ENCODE data around the gene NR4A2. TPM values are rescaled to one million over a fixed set of nuclear protein-coding genes. Genes with fewer than 3 reads are reported as not detected.

The NR4A2 gene
- total and polyA plus RNA-seq, 12 donors: 1.1 to 31.2 (median 5.3) TPM

DNA sequence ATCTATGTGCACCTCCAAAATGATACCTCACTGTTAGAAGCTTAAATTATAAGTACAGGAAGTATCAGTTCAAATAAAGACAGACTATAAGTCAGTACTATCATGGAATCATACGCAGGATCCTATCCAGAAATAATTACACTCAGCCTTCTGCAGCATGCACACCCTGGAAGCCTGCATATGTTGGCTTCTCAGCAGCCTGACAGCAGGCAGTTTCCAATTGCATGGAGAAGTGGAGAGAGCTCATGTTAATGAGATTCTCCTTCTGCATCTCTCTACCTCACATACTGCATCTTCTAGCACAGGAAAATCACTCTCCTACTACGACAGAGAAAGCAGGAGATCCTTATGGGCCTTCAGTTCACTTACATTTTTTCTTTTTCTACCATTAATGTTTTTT, 20.5 kb downstream of the NR4A2 start:
- ATAC-seq (no peak), DNase-seq (no peak)
- H3K27me3 ChIP-seq: peaks cover 0 to 47% (median 0%) of the 10 kb centered on the region in 7 donors
- H3K27ac ChIP-seq: no peak overlapping the region
- TF ChIP-seq, protein P1, sequence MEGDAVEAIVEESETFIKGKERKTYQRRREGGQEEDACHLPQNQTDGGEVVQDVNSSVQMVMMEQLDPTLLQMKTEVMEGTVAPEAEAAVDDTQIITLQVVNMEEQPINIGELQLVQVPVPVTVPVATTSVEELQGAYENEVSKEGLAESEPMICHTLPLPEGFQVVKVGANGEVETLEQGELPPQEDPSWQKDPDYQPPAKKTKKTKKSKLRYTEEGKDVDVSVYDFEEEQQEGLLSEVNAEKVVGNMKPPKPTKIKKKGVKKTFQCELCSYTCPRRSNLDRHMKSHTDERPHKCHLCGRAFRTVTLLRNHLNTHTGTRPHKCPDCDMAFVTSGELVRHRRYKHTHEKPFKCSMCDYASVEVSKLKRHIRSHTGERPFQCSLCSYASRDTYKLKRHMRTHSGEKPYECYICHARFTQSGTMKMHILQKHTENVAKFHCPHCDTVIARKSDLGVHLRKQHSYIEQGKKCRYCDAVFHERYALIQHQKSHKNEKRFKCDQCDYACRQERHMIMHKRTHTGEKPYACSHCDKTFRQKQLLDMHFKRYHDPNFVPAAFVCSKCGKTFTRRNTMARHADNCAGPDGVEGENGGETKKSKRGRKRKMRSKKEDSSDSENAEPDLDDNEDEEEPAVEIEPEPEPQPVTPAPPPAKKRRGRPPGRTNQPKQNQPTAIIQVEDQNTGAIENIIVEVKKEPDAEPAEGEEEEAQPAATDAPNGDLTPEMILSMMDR (IDR thresholded peaks at IDR 0.05): no peak
- no peak overlapping the region for H3K4me3 ChIP-seq
- no peaks in the 10 kb centered on the region for H3K36me3 ChIP-seq
- intact Hi-C loops (cut with DNase I): no loop called here
- no peaks in the 10 kb centered on the region for H3K4me1 ChIP-seq
- 56% methylated on average over 2 of the region's 2 CpGs for WGBS, 2 donors
- H3K9me3 ChIP-seq: no peaks in the 10 kb centered on the region

DNA sequence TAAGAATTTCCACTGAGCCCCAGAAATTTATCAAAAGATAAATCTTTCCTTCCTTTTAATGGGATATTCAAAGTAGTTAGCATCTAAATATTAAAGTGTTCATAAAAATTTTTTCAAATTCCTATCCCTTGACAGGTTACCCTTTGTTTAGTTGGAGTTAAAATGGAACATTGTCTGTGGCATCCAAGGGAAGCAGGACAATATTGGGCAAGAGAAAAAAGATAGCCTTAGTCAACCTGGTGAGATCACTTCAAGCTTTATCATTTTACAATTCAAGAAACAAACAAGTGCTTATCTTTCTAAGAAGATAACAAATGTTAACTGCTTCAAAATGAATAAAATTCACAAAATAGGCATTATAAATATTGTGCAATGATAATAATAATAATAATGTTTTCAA, 21.7 kb downstream of the NR4A2 start:
- intact Hi-C loops (cut with DNase I): no loop called here
- Histone ChIP-seq H3K4me1 (no peaks in the 10 kb centered on the region), H3K4me3 (no peak overlapping the region), H3K27me3 (peaks cover 0 to 45% (median 0%) of the 10 kb centered on the region in 7 donors), H3K27ac (no peak overlapping the region), H3K9me3 (no peaks in the 10 kb centered on the region), H3K36me3 (no peaks in the 10 kb centered on the region)
- DNase-seq: no peak
- no peak for ATAC-seq
- TF ChIP-seq, protein P1 (IDR thresholded peaks at IDR 0.05): no peak

DNA sequence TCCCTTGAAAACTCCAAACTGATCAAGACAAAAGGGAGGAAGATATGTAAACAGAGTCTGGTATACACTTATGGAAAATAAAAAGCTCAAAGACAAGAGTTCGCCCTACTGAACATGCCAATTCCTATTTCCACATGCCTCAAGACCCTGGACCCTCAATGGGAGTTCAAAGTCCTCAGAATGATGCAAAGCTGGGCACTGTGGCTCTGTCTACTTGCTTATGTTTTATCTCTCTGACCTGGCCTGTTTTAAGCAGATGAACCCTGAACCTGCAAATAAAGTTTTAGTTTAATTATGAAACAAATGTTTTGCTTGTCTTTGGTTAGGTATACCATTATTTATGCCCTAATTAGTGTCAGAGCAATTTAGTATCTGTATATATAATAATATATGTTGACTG, 22.6 kb downstream of the NR4A2 start:
- H3K4me1 ChIP-seq: no peaks in the 10 kb centered on the region
- H3K9me3 ChIP-seq: no peaks in the 10 kb centered on the region
- H3K27ac ChIP-seq: no peak overlapping the region
- H3K4me3 ChIP-seq: no peak overlapping the region
- DNase-seq (no peak), ATAC-seq (no peak)
- TF ChIP-seq, protein P1 (IDR thresholded peaks at IDR 0.05): no peak
- H3K27me3 ChIP-seq: peaks cover 0 to 37% (median 0%) of the 10 kb centered on the region in 7 donors
- no peaks in the 10 kb centered on the region for H3K36me3 ChIP-seq
- WGBS, 2 donors: 88 to 89% methylated on average over 1 of the region's 1 CpG
- intact Hi-C loops (cut with DNase I): no loop called here

- H3K9me3 ChIP-seq: no peaks in the 10 kb centered on the region
- H3K27ac ChIP-seq: no peak overlapping the region
- no peaks in the 10 kb centered on the region for H3K4me1 ChIP-seq
- DNase-seq: no peak
- no peak overlapping the region for H3K4me3 ChIP-seq
- H3K36me3 ChIP-seq: no peaks in the 10 kb centered on the region
- TF ChIP-seq, protein P1 (IDR thresholded peaks at IDR 0.05): no peak
- intact Hi-C loops (cut with DNase I): no loop called here
- no peak for ATAC-seq
- H3K27me3 ChIP-seq: peaks cover 0 to 29% (median 3%) of the 10 kb centered on the region in 7 donors
These were observed 23.4 kb downstream of the NR4A2 start for GRCh38 chr2:156309167-156309566.

GRCh38 chr2:156306821-156307220, 25.7 kb downstream of the NR4A2 start:
- H3K27me3 ChIP-seq: peaks cover 0 to 19% (median 12%) of the 10 kb centered on the region in 7 donors
- DNase-seq (no peak), ATAC-seq (no peak)
- no peaks in the 10 kb centered on the region for H3K36me3 ChIP-seq
- TF ChIP-seq, protein P1 (IDR thresholded peaks at IDR 0.05): no peak
- intact Hi-C loops (cut with DNase I): no loop called here
- no peaks in the 10 kb centered on the region for H3K9me3 ChIP-seq
- no peak overlapping the region for H3K4me3 ChIP-seq
- no peaks in the 10 kb centered on the region for H3K4me1 ChIP-seq
- WGBS, 2 donors: 68 to 72% methylated on average over 1 of the region's 1 CpG
- no peak overlapping the region for H3K27ac ChIP-seq
